ENCODE results near the gene ZG16B. TPM values are rescaled to one million over a fixed set of nuclear protein-coding genes. Genes with fewer than 3 reads are reported as not detected.

ZG16B gene
- total RNA-seq, 4 donors from 2014 or later = not detected

DNA sequence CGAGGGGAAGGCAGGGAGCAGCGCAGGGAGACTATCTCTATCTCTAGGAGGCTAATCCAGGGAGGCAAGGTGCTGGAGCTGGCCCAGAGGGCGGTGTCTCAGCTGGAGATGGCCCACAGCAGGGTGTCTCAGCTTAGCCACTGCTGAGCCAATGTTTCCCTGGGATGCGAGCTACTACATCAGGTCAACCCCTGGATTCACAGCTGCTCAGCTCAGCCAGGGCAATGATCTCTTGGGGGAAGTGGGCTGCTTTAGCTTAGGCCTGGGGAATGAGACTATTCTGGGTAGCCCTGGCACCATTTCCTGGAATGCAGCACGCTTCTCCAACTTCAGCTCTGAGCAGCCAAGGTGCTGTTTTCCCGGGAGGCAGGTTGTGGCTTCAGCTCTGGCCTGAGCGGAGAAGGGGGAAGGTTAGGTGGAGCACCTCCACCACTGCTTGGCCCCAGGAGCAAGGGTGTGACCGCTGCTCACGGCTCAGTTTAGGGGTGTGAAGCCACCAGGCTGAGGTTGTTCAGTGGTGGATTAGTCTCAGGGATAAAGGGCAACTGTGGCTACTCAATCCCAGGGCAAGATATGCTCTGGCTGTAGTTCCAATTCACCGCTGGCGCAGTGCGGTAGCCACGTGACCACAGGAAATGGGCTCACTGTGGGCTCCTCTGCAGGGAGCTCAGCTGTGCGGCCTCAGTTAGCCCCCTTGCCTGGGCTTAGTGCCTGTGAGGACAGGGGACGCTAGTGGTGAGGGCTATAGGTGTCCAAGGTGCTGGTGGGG is 18.2 kb upstream of the ZG16B start:
- peaks cover 0 to 1% (median 0%) of the 10 kb centered on the region in 4 donors for H3K4me1 ChIP-seq
- DNase-seq (ENCODE audit: extremely low spot score) = no peak
- H3K36me3 ChIP-seq = no peaks in the 10 kb centered on the region
- H3K27ac ChIP-seq (replicated peaks in 1 of 4) = no peak overlapping the region
- no peak overlapping the region for H3K4me3 ChIP-seq
- TF ChIP-seq POLR2AphosphoS5 (IDR thresholded peaks at IDR 0.05) = no peak
- TF ChIP-seq, protein P1, sequence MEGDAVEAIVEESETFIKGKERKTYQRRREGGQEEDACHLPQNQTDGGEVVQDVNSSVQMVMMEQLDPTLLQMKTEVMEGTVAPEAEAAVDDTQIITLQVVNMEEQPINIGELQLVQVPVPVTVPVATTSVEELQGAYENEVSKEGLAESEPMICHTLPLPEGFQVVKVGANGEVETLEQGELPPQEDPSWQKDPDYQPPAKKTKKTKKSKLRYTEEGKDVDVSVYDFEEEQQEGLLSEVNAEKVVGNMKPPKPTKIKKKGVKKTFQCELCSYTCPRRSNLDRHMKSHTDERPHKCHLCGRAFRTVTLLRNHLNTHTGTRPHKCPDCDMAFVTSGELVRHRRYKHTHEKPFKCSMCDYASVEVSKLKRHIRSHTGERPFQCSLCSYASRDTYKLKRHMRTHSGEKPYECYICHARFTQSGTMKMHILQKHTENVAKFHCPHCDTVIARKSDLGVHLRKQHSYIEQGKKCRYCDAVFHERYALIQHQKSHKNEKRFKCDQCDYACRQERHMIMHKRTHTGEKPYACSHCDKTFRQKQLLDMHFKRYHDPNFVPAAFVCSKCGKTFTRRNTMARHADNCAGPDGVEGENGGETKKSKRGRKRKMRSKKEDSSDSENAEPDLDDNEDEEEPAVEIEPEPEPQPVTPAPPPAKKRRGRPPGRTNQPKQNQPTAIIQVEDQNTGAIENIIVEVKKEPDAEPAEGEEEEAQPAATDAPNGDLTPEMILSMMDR (IDR thresholded peaks at IDR 0.05) = no peak
- no peak for TF ChIP-seq POLR2A (IDR thresholded peaks at IDR 0.05; ENCODE audit: low read depth)
- no peak for TF ChIP-seq EP300 (IDR thresholded peaks at IDR 0.05)
- peaks cover 0 to 84% (median 1%) of the 10 kb centered on the region in 4 donors for H3K27me3 ChIP-seq
- H3K9me3 ChIP-seq = no peaks in the 10 kb centered on the region
- WGBS = 41% methylated on average over 3 of the region's 15 CpGs
- intact Hi-C loops (cut with DNase I) = no loop called here

DNA sequence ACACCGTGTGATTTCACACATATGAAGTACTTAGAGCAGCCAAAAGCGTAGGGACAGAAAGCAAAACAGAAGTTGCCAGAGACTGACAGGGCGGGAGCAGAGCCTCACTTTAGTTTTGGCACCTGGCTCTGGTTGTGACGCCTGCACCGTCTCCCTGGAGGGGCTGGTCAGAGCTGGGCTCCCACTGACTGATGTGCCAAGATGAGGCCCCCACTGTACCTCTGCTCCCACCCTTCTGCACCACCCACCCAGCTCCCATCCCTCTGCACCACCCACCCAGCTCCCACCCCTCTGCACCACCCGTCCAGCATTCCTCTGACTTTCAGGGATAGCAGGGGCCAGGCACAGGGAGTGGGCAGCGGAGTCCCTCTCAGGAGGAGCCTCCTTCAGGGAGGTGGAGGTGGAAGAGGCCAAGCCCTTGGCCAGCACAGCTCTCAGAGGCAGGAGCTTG is 16.3 kb upstream of the ZG16B start:
- H3K4me3 ChIP-seq = no peak overlapping the region
- no peak overlapping the region for H3K27ac ChIP-seq (replicated peaks in 1 of 4)
- no peak for DNase-seq (ENCODE audit: extremely low spot score)
- H3K36me3 ChIP-seq = no peaks in the 10 kb centered on the region
- TF ChIP-seq EP300 (IDR thresholded peaks at IDR 0.05) (no peak), POLR2A (IDR thresholded peaks at IDR 0.05; ENCODE audit: low read depth) (no peak), POLR2AphosphoS5 (IDR thresholded peaks at IDR 0.05) (no peak)
- intact Hi-C loops (cut with DNase I) = no loop called here
- H3K9me3 ChIP-seq = no peaks in the 10 kb centered on the region
- 59% methylated on average over 7 of the region's 7 CpGs for WGBS
- H3K4me1 ChIP-seq = peaks cover 0 to 5% (median 0%) of the 10 kb centered on the region in 4 donors
- peaks cover 0 to 82% (median 4%) of the 10 kb centered on the region in 4 donors for H3K27me3 ChIP-seq

DNA sequence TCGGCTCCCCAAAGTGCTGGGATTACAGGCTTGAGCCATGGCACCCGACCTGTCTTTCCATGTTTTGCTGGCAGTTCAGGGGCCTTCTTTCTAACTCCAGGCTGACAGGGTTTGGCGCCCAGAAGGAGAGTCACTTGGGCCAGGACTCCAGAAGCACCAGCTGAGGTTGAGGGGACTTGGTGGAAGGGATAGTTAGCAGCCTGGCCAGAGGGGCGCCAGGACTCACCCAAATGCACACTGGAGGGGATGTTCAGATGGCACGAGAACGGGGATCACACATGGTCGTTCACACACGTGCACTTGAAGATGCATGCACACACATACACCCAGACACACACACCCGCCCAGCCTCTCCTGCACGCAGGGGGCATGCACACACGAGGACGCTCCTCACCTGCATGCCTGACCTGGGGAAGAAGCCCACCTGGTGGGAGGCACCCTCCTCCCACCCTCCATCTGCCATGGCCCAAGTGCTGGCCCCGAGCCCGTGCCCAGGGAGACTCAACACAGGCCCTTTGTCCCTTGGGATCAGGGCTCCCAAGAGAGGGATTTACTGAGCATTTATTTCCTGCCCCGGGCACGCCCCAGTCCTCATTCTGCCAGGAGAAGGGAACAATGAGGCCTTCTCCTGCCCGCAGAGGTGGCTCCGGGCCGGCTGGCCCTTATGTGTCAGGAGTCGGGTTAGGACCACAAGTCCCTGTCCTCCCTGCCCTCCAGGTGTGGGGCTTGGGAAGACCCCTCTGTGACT is 15.4 kb upstream of the ZG16B start:
- peaks cover 0 to 91% (median 4%) of the 10 kb centered on the region in 4 donors for H3K27me3 ChIP-seq
- 90% methylated on average over 17 of the region's 20 CpGs for WGBS
- DNase-seq (ENCODE audit: extremely low spot score) = no peak
- no peak overlapping the region for H3K27ac ChIP-seq (replicated peaks in 1 of 4)
- H3K9me3 ChIP-seq = no peaks in the 10 kb centered on the region
- no peaks in the 10 kb centered on the region for H3K36me3 ChIP-seq
- intact Hi-C loops (cut with DNase I) = no loop called here
- TF ChIP-seq, protein P1 (IDR thresholded peaks at IDR 0.05) = no peak
- TF ChIP-seq POLR2AphosphoS5 (IDR thresholded peaks at IDR 0.05) = no peak
- TF ChIP-seq EP300 (IDR thresholded peaks at IDR 0.05) = no peak
- TF ChIP-seq POLR2A (IDR thresholded peaks at IDR 0.05; ENCODE audit: low read depth) = no peak
- no peak overlapping the region for H3K4me3 ChIP-seq
- H3K4me1 ChIP-seq = peaks cover 0 to 5% (median 0%) of the 10 kb centered on the region in 4 donors

- H3K36me3 ChIP-seq = no peaks in the 10 kb centered on the region
- WGBS = 75% methylated on average over 7 of the region's 10 CpGs
- no peak overlapping the region for H3K27ac ChIP-seq (replicated peaks in 1 of 4)
- TF ChIP-seq, protein P1 (IDR thresholded peaks at IDR 0.05) = no peak
- TF ChIP-seq EP300 (IDR thresholded peaks at IDR 0.05) (no peak), POLR2A (IDR thresholded peaks at IDR 0.05; ENCODE audit: low read depth) (no peak), POLR2AphosphoS5 (IDR thresholded peaks at IDR 0.05) (no peak)
- no peak for DNase-seq (ENCODE audit: extremely low spot score)
- H3K27me3 ChIP-seq = peaks cover 0 to 92% (median 4%) of the 10 kb centered on the region in 4 donors
- intact Hi-C loops (cut with DNase I) = no loop called here
- H3K9me3 ChIP-seq = no peaks in the 10 kb centered on the region
- no peak overlapping the region for H3K4me3 ChIP-seq
- H3K4me1 ChIP-seq = peaks cover 0 to 5% (median 0%) of the 10 kb centered on the region in 4 donors
These were observed 14.8 kb upstream of the ZG16B start for GRCh38 chr16:2815299-2815771.
